Upper lobe of right lung (tissue), 1 donor: ENCODE measurements around the gene KLF3. TPM values are rescaled to one million over a fixed set of nuclear protein-coding genes. Genes with fewer than 3 reads are reported as not detected.

Experiments
- ATAC-seq: fragments of 200-7000 bp; cut with Tn5 transposase; one replicate; pipeline ENCODE4 v1.9.1; 2020; ENCODE audit warnings: mild to moderate bottlenecking, moderate library complexity
- DNase-seq: peaks from one replicate; pipeline ENCODE4 v3.0.0-alpha.2; 2020
- H3K27ac ChIP-seq: fragments of 200-600 bp; one replicate; pipeline ENCODE4 v1.8.0; 2022
- H3K27me3 ChIP-seq: fragments of 200-600 bp; one replicate; pipeline ENCODE4 v1.8.0; 2022; ENCODE audit warnings: mild to moderate bottlenecking
- H3K36me3 ChIP-seq: fragments of 200-600 bp; one replicate; pipeline ENCODE4 v1.8.0; 2022
- H3K4me1 ChIP-seq: fragments of 200-600 bp; one replicate; pipeline ENCODE4 v1.8.0; 2022
- H3K4me3 ChIP-seq: fragments of 200-600 bp; one replicate; pipeline ENCODE4 v1.8.0; 2022; ENCODE audit warnings: mild to moderate bottlenecking
- H3K9me3 ChIP-seq: fragments of 200-600 bp; one replicate; pipeline ENCODE4 v1.8.0; 2022
- intact Hi-C: fragments of 100-400 bp; cut with DNase I; formaldehyde crosslinking; loops from one replicate; pipeline ENCODE4 v1.11.0; 2022
- total RNA-seq: library from RNA; stranded (reverse); fragmentation: NEBNext Ultra II Directional; extraction: Animal tissue kit (Norgen Biotek cat#: 25700); gene quantifications from one replicate; pipeline ENCODE4 v1.2.1, GENCODE V29; 2021
- TF ChIP-seq, protein P1 (sequence below): fragments of 200-600 bp; IDR thresholded peaks from one replicate; pipeline ENCODE4 v1.8.0; 2022; ENCODE audit warnings: antibody characterized with exemption
- donor health status: DM: no; HTN: yes; CAD: no; lungs with severe emphysema.

The KLF3 gene
- total RNA-seq, 1 donor from 2014 or later, result 70.6 TPM

DNA sequence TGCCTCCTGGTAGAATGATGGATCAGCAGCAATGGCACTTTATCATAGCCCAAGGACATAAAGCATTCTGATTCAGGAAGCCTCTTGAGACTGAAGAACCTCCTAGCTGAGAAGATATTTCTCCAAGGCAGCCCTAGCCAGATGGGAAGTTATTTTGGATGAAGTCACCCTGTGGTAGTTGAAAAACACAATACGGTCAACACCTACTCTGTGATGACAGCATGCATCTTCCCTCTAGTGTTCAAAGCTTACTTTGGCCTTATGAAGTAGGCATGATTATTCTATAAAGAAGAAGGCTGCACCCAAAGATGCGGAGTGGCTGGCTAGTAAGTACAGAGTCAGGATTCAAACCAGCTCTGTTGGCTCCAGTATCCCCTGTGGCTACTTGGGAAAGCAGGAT lies 70.9 kb downstream of the KLF3 start:
- Histone ChIP-seq H3K9me3 (no peaks in the 10 kb centered on the region), H3K36me3 (no peaks in the 10 kb centered on the region)

DNA sequence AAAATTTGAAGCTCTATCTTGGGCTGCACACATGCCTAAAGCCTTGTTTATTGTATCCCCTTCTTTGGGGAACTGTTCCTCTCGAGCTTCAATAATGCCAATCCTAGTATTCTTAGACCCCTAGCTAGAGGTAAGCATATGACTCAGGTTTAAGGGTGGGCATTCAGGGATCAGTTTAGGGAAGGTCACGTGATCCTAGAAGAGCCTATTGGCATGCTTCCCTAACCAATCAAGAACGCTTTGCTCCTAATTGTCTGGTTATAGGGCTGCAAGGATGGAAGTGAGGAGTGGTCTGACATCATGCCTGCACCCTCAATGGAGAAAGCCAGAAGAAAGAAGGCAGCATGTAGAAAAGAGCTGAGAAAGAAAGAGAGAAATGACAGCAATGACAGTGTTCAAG lies 71.9 kb downstream of the KLF3 start:
- intact Hi-C loops, result no loop called here

More for the DNA sequence above, 70.9 kb downstream of the KLF3 start:
- no peaks in the 10 kb centered on the region for H3K27me3 ChIP-seq
- H3K4me1 ChIP-seq, result no peaks in the 10 kb centered on the region
- H3K4me3 ChIP-seq, result no peak overlapping the region
- TF ChIP-seq, protein P1, sequence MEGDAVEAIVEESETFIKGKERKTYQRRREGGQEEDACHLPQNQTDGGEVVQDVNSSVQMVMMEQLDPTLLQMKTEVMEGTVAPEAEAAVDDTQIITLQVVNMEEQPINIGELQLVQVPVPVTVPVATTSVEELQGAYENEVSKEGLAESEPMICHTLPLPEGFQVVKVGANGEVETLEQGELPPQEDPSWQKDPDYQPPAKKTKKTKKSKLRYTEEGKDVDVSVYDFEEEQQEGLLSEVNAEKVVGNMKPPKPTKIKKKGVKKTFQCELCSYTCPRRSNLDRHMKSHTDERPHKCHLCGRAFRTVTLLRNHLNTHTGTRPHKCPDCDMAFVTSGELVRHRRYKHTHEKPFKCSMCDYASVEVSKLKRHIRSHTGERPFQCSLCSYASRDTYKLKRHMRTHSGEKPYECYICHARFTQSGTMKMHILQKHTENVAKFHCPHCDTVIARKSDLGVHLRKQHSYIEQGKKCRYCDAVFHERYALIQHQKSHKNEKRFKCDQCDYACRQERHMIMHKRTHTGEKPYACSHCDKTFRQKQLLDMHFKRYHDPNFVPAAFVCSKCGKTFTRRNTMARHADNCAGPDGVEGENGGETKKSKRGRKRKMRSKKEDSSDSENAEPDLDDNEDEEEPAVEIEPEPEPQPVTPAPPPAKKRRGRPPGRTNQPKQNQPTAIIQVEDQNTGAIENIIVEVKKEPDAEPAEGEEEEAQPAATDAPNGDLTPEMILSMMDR, result no peak
- intact Hi-C loops, result loop anchor here (5.0 kb wide), 1 partner anchor 563 kb away; no protein-coding TSS in a partner anchor
- DNase-seq (no peak), ATAC-seq (no peak)
- H3K27ac ChIP-seq, result no peak overlapping the region

DNA sequence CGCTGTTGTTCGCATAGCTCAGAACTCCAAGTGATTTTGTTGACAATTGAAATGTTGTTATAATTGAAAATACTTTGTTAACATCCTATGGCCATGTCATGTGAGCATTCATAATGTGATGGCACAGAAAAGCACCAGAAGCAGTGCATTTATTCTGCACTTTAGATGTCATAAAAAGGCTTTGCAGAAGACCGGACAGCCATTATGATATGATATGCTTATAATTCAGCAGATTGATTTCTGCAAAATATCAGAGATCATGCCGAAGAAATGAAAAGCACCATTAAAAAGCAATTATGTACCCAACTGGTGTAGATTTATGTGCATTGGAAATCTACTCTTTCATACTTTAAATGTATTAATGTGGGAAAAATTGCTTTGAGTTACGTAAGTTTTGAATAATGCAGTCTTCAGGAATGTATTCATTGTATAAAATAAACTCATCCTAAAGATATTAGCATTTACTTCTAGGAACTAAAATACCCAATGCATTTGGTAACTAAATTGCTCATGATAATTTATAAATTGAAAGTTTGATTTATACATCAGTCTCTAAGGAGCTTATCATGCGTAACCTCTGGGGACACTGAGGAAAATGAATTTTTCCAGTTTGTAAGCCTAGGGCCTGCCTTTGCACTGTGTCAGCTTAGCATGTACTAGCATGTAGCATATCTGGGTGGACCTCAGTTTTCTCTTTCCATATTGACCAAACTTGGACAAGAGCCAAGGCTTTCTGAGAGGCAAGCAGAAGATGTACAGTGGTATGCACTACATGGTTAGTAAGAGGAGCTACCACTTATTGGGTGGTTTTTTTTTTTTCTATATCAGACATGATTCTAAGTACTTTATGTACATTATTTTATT lies 75.2 kb downstream of the KLF3 start:
- intact Hi-C loops, result no loop called here
- H3K36me3 ChIP-seq, result no peaks in the 10 kb centered on the region
- no peak overlapping the region for H3K27ac ChIP-seq
- H3K27me3 ChIP-seq, result no peaks in the 10 kb centered on the region
- no peaks in the 10 kb centered on the region for H3K9me3 ChIP-seq
- DNase-seq (no peak), ATAC-seq (no peak)
- TF ChIP-seq, protein P1, result no peak
- H3K4me1 ChIP-seq, result no peaks in the 10 kb centered on the region
- H3K4me3 ChIP-seq, result no peak overlapping the region

More for the DNA sequence above, 71.9 kb downstream of the KLF3 start:
- ATAC-seq, result no peak
- H3K27me3 ChIP-seq, result no peaks in the 10 kb centered on the region
- no peaks in the 10 kb centered on the region for H3K4me1 ChIP-seq
- H3K4me3 ChIP-seq, result no peak overlapping the region
- H3K36me3 ChIP-seq, result no peaks in the 10 kb centered on the region
- no peak overlapping the region for H3K27ac ChIP-seq
- DNase-seq, result no peak
- H3K9me3 ChIP-seq, result no peaks in the 10 kb centered on the region
- TF ChIP-seq, protein P1, result no peak

DNA sequence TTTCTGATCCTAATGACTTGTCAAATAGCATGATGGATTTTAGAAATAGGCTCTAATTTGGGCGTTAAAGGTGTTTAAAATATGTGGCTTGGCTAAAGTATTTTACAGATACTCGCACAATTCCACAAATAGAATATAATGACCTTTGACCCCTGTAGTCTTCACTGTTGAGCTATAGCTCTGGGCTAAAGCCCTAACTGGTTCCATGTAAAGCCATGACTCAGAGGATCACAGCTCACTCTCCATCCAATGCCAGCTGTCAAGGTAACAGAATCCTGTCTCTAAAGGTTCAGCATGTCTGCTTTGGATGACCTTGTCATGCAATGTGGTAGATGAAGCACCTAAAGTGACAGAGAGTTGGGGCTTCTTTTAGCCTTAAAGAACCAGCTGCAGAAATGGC lies 76.3 kb downstream of the KLF3 start:
- DNase-seq, result no peak
- ATAC-seq, result no peak
- intact Hi-C loops, result no loop called here
- TF ChIP-seq, protein P1, result no peak
- H3K4me3 ChIP-seq, result no peak overlapping the region
- H3K4me1 ChIP-seq, result no peaks in the 10 kb centered on the region
- H3K9me3 ChIP-seq, result no peaks in the 10 kb centered on the region
- H3K27ac ChIP-seq, result no peak overlapping the region
- no peaks in the 10 kb centered on the region for H3K27me3 ChIP-seq
- H3K36me3 ChIP-seq, result no peaks in the 10 kb centered on the region

DNA sequence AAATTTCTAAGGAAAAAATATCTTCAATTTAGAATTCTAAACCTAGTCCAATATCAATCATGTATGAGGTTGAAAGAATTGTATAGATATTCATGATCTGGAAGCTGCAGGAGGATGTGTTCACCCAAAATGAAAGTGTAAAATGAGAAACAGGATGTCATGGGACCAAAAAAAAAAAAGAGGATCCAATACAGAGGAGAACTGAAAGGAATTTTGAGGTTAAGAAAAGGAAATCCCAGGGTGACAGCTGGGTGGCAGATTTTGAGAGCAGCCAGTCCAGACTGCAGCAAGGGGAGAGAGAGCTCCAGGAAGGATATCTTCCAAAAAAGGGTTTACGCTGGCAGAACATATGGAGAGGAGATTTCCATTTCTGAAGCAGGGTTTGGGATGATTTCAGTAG lies 79.9 kb downstream of the KLF3 start:
- H3K36me3 ChIP-seq, result no peaks in the 10 kb centered on the region
- no peak for DNase-seq
- H3K4me1 ChIP-seq, result no peaks in the 10 kb centered on the region
- no peak overlapping the region for H3K4me3 ChIP-seq
- intact Hi-C loops, result no loop called here
- H3K27me3 ChIP-seq, result no peaks in the 10 kb centered on the region
- H3K9me3 ChIP-seq, result no peaks in the 10 kb centered on the region
- H3K27ac ChIP-seq, result no peak overlapping the region
- TF ChIP-seq, protein P1, result no peak
- peak; percentile 73 for ATAC-seq
